ENCODE results near the gene RGL3. TPM values are rescaled to one million over a fixed set of nuclear protein-coding genes. Genes with fewer than 3 reads are reported as not detected.

RGL3 gene
- total RNA-seq, 4 donors from 2014 or later = 5.9 to 22.9 (median 7.3) TPM

- ATAC-seq (ENCODE audit: low FRiP score) = no peak
- TF ChIP-seq CTCF (IDR thresholded peaks at IDR 0.05) = no peak
- DNase-seq (ENCODE audit: low spot score) = no peak
Observed at GRCh38 chr19:11452620-11453310, 33.7 kb upstream of the RGL3 start.

DNA sequence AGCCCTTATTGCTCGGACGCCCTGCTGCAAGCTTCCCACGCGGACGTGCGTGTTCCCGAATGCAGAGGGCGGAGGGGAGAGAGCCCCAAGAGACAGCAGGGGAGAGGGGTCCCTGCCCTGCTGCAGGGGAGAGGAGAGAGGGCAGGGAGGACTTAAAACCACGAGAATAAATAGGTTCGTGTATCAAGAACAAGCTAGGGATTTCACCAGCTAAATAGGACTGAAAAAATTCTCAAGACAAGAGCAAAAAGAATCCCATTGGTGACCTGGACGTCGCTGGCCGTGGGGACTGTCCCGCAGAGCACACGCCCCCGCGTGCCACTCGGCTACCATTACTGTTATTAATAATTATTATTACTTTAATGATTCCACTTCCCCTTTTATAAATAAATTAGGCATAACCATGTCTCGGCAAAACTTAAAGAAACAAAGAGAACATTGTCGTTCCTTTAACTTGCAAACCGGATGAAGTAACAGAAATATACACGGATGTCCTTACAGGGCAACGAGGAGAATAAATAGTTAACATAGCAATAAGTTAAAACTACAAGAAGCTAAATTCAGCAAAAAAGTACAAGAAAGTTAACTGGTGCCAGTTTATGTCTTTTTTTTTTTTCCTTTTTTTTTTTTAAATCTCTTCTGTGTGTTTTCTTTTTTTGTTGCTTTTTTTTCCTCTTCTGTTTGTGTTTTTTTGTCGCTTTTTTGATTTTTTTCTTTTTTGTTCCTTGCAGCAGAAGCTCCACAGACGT lies 32.9 kb upstream of the RGL3 start:
- ATAC-seq (ENCODE audit: low FRiP score) = no peak
- no peak for DNase-seq (ENCODE audit: low spot score)
- no peak for TF ChIP-seq CTCF (IDR thresholded peaks at IDR 0.05)

GRCh38 chr19:11451327-11451870 lies 32.3 kb upstream of the RGL3 start:
- TF ChIP-seq CTCF (IDR thresholded peaks at IDR 0.05) = no peak
- DNase-seq (ENCODE audit: low spot score) (no peak), ATAC-seq (ENCODE audit: low FRiP score) (no peak)

DNA sequence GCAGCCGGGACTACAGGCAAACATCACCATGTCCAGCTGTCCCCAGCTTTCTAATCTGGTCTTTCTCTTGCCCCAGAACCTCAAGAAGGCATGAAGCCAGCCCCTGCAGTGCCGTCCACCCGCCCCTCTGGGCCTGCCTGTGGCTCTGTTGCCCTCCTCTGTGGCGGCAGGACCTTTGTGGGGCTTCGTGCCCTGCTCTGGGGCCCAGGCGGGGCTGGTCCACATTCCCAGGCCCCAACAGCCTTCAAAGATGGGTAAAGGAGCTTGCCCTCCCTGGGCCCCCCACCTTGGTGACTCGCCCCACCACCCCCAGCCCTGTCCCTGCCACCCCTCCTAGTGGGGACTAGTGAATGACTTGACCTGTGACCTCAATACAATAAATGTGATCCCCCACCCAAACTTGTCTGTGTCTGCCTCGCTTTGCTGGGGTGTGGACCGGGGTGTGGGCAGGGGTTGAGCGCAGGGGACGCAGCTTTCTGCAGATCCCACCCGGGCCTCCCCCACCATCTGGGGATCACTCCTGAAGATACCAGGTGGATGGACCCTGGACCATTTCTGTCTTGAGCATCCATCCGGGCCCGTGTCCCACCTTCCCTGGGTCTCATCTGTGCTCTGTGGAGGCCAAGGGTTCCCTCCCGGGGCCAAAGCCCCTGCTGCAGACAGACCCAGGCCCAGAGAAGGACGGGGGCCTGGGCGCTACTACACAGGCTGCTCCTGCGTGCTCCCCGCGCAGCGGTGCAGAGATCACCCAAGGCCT lies 31.6 kb upstream of the RGL3 start:
- ATAC-seq (ENCODE audit: low FRiP score) (no peak), DNase-seq (ENCODE audit: low spot score) (no peak)
- TF ChIP-seq CTCF (IDR thresholded peaks at IDR 0.05) = no peak

GRCh38 chr19:11448923-11449554 lies 29.9 kb upstream of the RGL3 start:
- no peak for ATAC-seq (ENCODE audit: low FRiP score)
- no peak for TF ChIP-seq CTCF (IDR thresholded peaks at IDR 0.05)
- no peak for DNase-seq (ENCODE audit: low spot score)

DNA sequence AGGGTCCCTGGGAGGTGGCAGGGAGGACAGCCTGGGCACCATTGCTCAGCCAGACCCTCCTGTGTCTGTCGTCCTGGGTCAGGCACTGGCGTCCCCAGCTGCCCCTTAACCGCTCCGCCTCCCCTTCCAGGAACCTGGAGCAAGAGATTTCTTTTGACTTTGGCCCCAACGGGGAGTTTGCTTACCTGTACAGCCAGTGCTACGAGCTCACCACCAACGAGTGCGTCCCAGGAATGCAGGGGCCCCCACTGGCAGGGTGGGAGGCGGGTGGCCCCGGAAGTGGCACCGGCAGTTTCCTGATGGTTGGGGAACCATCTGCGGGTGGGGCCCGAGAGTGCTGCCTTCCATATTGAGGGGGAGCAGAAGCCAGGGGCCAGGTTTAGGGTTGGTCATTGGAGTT lies 29.3 kb upstream of the RGL3 start:
- TF ChIP-seq CTCF (IDR thresholded peaks at IDR 0.05) = no peak
- no peak for DNase-seq (ENCODE audit: low spot score)
- ATAC-seq (ENCODE audit: low FRiP score) = no peak
